H1 (cell line): ENCODE results near the gene ADH1C. TPM values are rescaled to one million over a fixed set of nuclear protein-coding genes. Genes with fewer than 3 reads are reported as not detected.

ENCODE experiments used
- CTCF ChIA-PET: fragments of 300-600 bp; sonication (Branson Sonifier 250); formaldehyde crosslinking; loops from one replicate; lab custom pipeline; 2021; ENCODE audit not compliant: partially characterized antibody; lab: Charles Lee
- POLR2A ChIA-PET: fragments of 300-600 bp; sonication (Branson Sonifier 250); formaldehyde crosslinking; loops from one replicate; lab custom pipeline; 2021; ENCODE audit warnings: inconsistent platforms; ENCODE audit not compliant: partially characterized antibody; lab: Charles Lee
- DNase-seq, 2 experiments: peaks; one replicate each; pipeline versions ENCODE4 v3.0.0 to v3.0.0-alpha.2; 2010 to 2022; ENCODE audit warnings: low spot score in 2 of 2, low read depth in 1 of 2, mixed read lengths in 1 of 2
- FAIRE-seq: peaks from 2 replicates; lab custom pipeline; 2011; peaks lifted over from hg19 to GRCh38; lab: Jason Lieb, UNC
- H2AFZ ChIP-seq: 2 replicates; pipeline ENCODE4 v1.8.1; 2012; ENCODE audit warnings: low read length, inconsistent platforms
- H2AK5ac ChIP-seq: 2 replicates; pipeline ENCODE4 v1.6.1; 2013; ENCODE audit warnings: low read depth, low read length
- H2BK120ac ChIP-seq: replicated peaks from 2 replicates; pipeline ENCODE3; 2013; ENCODE audit warnings: low read depth, low read length, inconsistent platforms
- H2BK12ac ChIP-seq: 2 replicates; pipeline ENCODE4 v1.6.1; 2013; ENCODE audit warnings: low read depth, low read length
- H2BK15ac ChIP-seq: 2 replicates; pipeline ENCODE4 v1.6.1; 2013; ENCODE audit warnings: low read length
- H2BK20ac ChIP-seq: 2 replicates; pipeline ENCODE4 v1.6.1; 2013; ENCODE audit warnings: low read length
- H2BK5ac ChIP-seq: 2 replicates; pipeline ENCODE4 v1.6.1; 2013; ENCODE audit warnings: low read depth, low read length
- H3K14ac ChIP-seq: 2 replicates; pipeline ENCODE4 v1.6.1; 2013; ENCODE audit warnings: inconsistent platforms; ENCODE audit not compliant: insufficient read length
- H3K18ac ChIP-seq: 2 replicates; pipeline ENCODE4 v1.6.1; 2013; ENCODE audit warnings: low read length; ENCODE audit errors: extremely low read depth
- H3K23ac ChIP-seq: 2 replicates; pipeline ENCODE4 v1.6.1; 2013; ENCODE audit warnings: inconsistent platforms; ENCODE audit not compliant: insufficient read length
- H3K23me2 ChIP-seq: 2 replicates; pipeline ENCODE4 v1.6.1; 2013; ENCODE audit warnings: low read depth, low read length
- H3K27ac ChIP-seq: 2 replicates; pipeline ENCODE4 v1.6.1; 2011; ENCODE audit warnings: low read depth, low read length, inconsistent platforms
- H3K27me3 ChIP-seq, 4 experiments: replicated peaks in 1 of 4; 1 replicate in 1 of 4; 2 replicates in 3 of 4; pipeline versions ENCODE4 v1.6.1 to v1.8.1; 2011 to 2013; ENCODE audit warnings: low read length in 3 of 4, mild to moderate bottlenecking in 3 of 4, inconsistent platforms in 2 of 4, mixed read lengths in 2 of 4, moderate library complexity in 1 of 4; ENCODE audit not compliant: control insufficient read depth in 3 of 4, insufficient read depth in 3 of 4; ENCODE audit errors: extremely low read depth in 1 of 4
- H3K36me3 ChIP-seq, 4 experiments: 2 replicates each; pipeline versions ENCODE4 v1.6.1 to v1.8.1; 2011 to 2013; ENCODE audit warnings: mild to moderate bottlenecking in 4 of 4, low read length in 3 of 4, moderate library complexity in 2 of 4, control low read depth in 1 of 4, inconsistent platforms in 1 of 4; ENCODE audit not compliant: insufficient read depth in 4 of 4, control insufficient read depth in 2 of 4
- H3K4ac ChIP-seq: replicated peaks from 2 replicates; pipeline ENCODE3; 2013; ENCODE audit warnings: low read length, low read depth, mixed read lengths, inconsistent platforms; ENCODE audit not compliant: insufficient read length
- H3K4me1 ChIP-seq, 4 experiments: replicated peaks in 1 of 4; 1 replicate in 1 of 4; 2 replicates in 3 of 4; pipeline versions ENCODE4 v1.6.1 to v1.8.1; 2011 to 2013; ENCODE audit warnings: low read length in 3 of 4, inconsistent platforms in 2 of 4, mixed read lengths in 1 of 4; ENCODE audit not compliant: insufficient read depth in 4 of 4, control insufficient read depth in 3 of 4
- H3K4me2 ChIP-seq, 2 experiments: 2 replicates each; pipeline versions ENCODE4 v1.6.1 to v1.8.1; 2011 to 2013; ENCODE audit warnings: low read depth in 2 of 2, low read length in 2 of 2, control low read depth in 1 of 2, inconsistent platforms in 1 of 2, mild to moderate bottlenecking in 1 of 2; ENCODE audit not compliant: insufficient read depth in 1 of 2
- H3K4me3 ChIP-seq, 4 experiments: fragments of 200-600, 300-600 bp in 1 of 4; sonication (generic), shearing (Covaris generic), sonication (Bioruptor Twin) in 1 of 4; 2 replicates each; pipeline versions ENCODE4 v1.5.1 to v1.8.1; 2011 to 2016; ENCODE audit warnings: low read length in 4 of 4, low read depth in 3 of 4, control low read depth in 2 of 4, inconsistent platforms in 2 of 4, mild to moderate bottlenecking in 2 of 4, mixed read lengths in 1 of 4, moderate library complexity in 1 of 4; ENCODE audit not compliant: insufficient read depth in 2 of 4; ENCODE audit errors: extremely low read depth in 1 of 4
- H3K56ac ChIP-seq: replicated peaks from 2 replicates; pipeline ENCODE3; 2013; ENCODE audit warnings: low read depth, mild to moderate bottlenecking, mixed read lengths, low read length, inconsistent platforms; ENCODE audit not compliant: insufficient read length
- H3K79me1 ChIP-seq: 2 replicates; pipeline ENCODE4 v1.6.1; 2013; ENCODE audit warnings: low read depth, low read length, control low read depth
- H3K79me2 ChIP-seq, 2 experiments: 2 replicates each; pipeline versions ENCODE4 v1.6.1 to v1.8.1; 2012 to 2013; ENCODE audit warnings: low read length in 2 of 2, mild to moderate bottlenecking in 2 of 2, inconsistent platforms in 1 of 2; ENCODE audit not compliant: insufficient read depth in 2 of 2, control insufficient read depth in 1 of 2
- H3K9ac ChIP-seq, 4 experiments: replicated peaks in 1 of 4; 1 replicate in 1 of 4; 2 replicates in 3 of 4; pipeline versions ENCODE4 v1.6.1 to v1.8.1; 2011 to 2013; ENCODE audit warnings: low read depth in 3 of 4, low read length in 3 of 4, control low read depth in 2 of 4, mild to moderate bottlenecking in 2 of 4, moderate library complexity in 2 of 4, inconsistent platforms in 1 of 4; ENCODE audit errors: extremely low read depth in 1 of 4
- H3K9me3 ChIP-seq, 2 experiments: 2 replicates each; pipeline versions ENCODE4 v1.6.1 to v1.8.1; 2012 to 2013; ENCODE audit warnings: mild to moderate bottlenecking in 2 of 2, moderate library complexity in 2 of 2, control low read depth in 1 of 2, inconsistent platforms in 1 of 2, low read depth in 1 of 2, low read length in 1 of 2, mixed read lengths in 1 of 2; ENCODE audit not compliant: insufficient read depth in 2 of 2
- H4K20me1 ChIP-seq, 2 experiments: replicated peaks in 1 of 2; 2 replicates each; pipeline versions ENCODE3 to v1.8.1; 2011 to 2013; ENCODE audit warnings: inconsistent platforms in 2 of 2, low read length in 2 of 2, mild to moderate bottlenecking in 1 of 2; ENCODE audit not compliant: insufficient read depth in 2 of 2, control insufficient read depth in 1 of 2
- H4K5ac ChIP-seq: 2 replicates; pipeline ENCODE4 v1.6.1; 2013; ENCODE audit warnings: low read length, low read depth, mixed read lengths, inconsistent platforms; ENCODE audit not compliant: insufficient read length
- H4K8ac ChIP-seq: 2 replicates; pipeline ENCODE4 v1.8.0; 2013; ENCODE audit warnings: mild to moderate bottlenecking, moderate library complexity, low read length, inconsistent platforms; ENCODE audit not compliant: insufficient read depth; ENCODE audit errors: extremely low read depth
- H4K91ac ChIP-seq: replicated peaks from 2 replicates; pipeline ENCODE3; 2013; ENCODE audit warnings: low read length, mixed read lengths, inconsistent platforms; ENCODE audit not compliant: insufficient read length
- CBX5 ChIP-seq: fragments of 300-800, 300-1000 bp; sonication (generic); IDR thresholded peaks from 2 replicates; pipeline ENCODE4 v1.7.1; 2016; ENCODE audit warnings: antibody characterized with exemption, low read length, low read depth
- CHD2 ChIP-seq: IDR thresholded peaks from 2 replicates; pipeline ENCODE4 v1.6.1; 2012; ENCODE audit warnings: low read length, improper control_type of control experiment
- CREB1 ChIP-seq: IDR thresholded peaks from 2 replicates; pipeline ENCODE4 v1.6.1; 2012; ENCODE audit warnings: inconsistent platforms
- FOSL1 ChIP-seq: IDR thresholded peaks from 2 replicates; pipeline ENCODE4 v1.6.1; 2011; ENCODE audit warnings: mild to moderate bottlenecking, low read depth, low read length, moderate library complexity; ENCODE audit not compliant: insufficient read depth
- GABPA ChIP-seq: IDR thresholded peaks from 2 replicates; pipeline ENCODE4 v1.6.1; 2011; ENCODE audit warnings: mild to moderate bottlenecking, low read length, moderate library complexity, borderline replicate concordance; ENCODE audit not compliant: insufficient read depth
- KDM4A ChIP-seq: IDR thresholded peaks from one replicate; pipeline ENCODE4 v1.7.1; 2012; ENCODE audit warnings: low read depth, mild to moderate bottlenecking, moderate library complexity, low read length, inconsistent platforms; ENCODE audit not compliant: severe bottlenecking
- NRF1 ChIP-seq: IDR thresholded peaks from 2 replicates; pipeline ENCODE4 v1.6.1; 2011; ENCODE audit warnings: mild to moderate bottlenecking, low read depth, low read length, improper control_type of control experiment
- PHF8 ChIP-seq: fragments of 200-600 bp; sonication (generic); conservative IDR thresholded peaks from 2 replicates; pipeline ENCODE4 v1.7.1; 2012; ENCODE audit warnings: low read depth, mild to moderate bottlenecking, inconsistent platforms, low read length, moderate library complexity
- POLR2A ChIP-seq, 2 experiments: IDR thresholded peaks; 1 replicate in 1 of 2; 2 replicates in 1 of 2; pipeline ENCODE4 v1.6.1; 2011; ENCODE audit warnings: low read depth in 2 of 2, low read length in 2 of 2, mild to moderate bottlenecking in 2 of 2; ENCODE audit errors: control extremely low read depth in 1 of 2
- POLR2AphosphoS5 ChIP-seq: IDR thresholded peaks from 2 replicates; pipeline ENCODE4 v1.6.1; 2011; ENCODE audit warnings: low read depth, low read length
- POU5F1 ChIP-seq: IDR thresholded peaks from 2 replicates; pipeline ENCODE4 v1.6.1; 2011; ENCODE audit warnings: low read depth, mild to moderate bottlenecking, low read length, moderate library complexity
- RBBP5 ChIP-seq: IDR thresholded peaks from 2 replicates; pipeline ENCODE4 v1.7.1; 2012; ENCODE audit warnings: low read depth, mild to moderate bottlenecking, inconsistent platforms, low read length, moderate library complexity, borderline replicate concordance
- TAF7 ChIP-seq: optimal IDR thresholded peaks from 2 replicates; pipeline ENCODE3; 2011; ENCODE audit warnings: low read depth, mild to moderate bottlenecking, inconsistent platforms, low read length, moderate library complexity, borderline replicate concordance
- TEAD4 ChIP-seq: IDR thresholded peaks from 2 replicates; pipeline ENCODE4 v1.6.1; 2012; ENCODE audit warnings: low read depth, low read length, inconsistent platforms, mixed read lengths
- USF2 ChIP-seq: IDR thresholded peaks from 2 replicates; pipeline ENCODE4 v1.6.1; 2011; ENCODE audit warnings: low read length, improper control_type of control experiment
- WGBS, 2 experiments: shearing (Covaris generic) in 1 of 2; methylation state at CpG; one replicate each; pipeline versions ENCODE4 v1.1.6 to v1.1.7; 2013 to 2015; ENCODE audit warnings: low lambda C conversion rate in 2 of 2, mixed read lengths in 2 of 2, inconsistent platforms in 1 of 2, low coverage in 1 of 2, missing lambda C conversion rate in 1 of 2; ENCODE audit not compliant: insufficient replicate concordance in 2 of 2, insufficient coverage in 1 of 2, insufficient read length in 1 of 2; ENCODE audit errors: extremely low coverage in 1 of 2, missing lambda C conversion rate in 1 of 2; 5-methylcytosine and 5-hydroxymethylcytosine counted together
- polyA plus RNA-seq, 7 experiments: library from polyadenylated mRNA; depleted of rRNA in 3 of 7; stranded (reverse) in 5 of 7; unstranded in 2 of 7; fragments of >200 nt in 5 of 7; fragments of 200-250 nt in 2 of 7; gene quantifications; 1 replicate in 5 of 7; 2 replicates in 1 of 7; 4 replicates in 1 of 7; pipeline versions ENCODE4 v1.2.1 to v1.2.3, GENCODE V29; 2011 to 2013; ENCODE audit warnings: missing spikeins in 2 of 7, mixed read lengths in 2 of 7
- total RNA-seq: library from RNA; stranded (reverse); fragmentation: NEBNext Ultra II Directional; extraction: Animal tissue kit (Norgen Biotek cat#: 25700); gene quantifications from 2 replicates; pipeline ENCODE4 v1.2.1, GENCODE V29; 2021

ADH1C gene
- total and polyA plus RNA-seq, 2 of the 8 experiments (the other 6 are each of a cell fraction or from before 2014, with no cell fraction given) = not detected

- Histone ChIP-seq H3K27ac (no peak overlapping the region), H4K20me1 (no peaks in the 10 kb centered on the region), H3K4ac (no peak overlapping the region), H2BK15ac (no peak overlapping the region), H3K4me3 (no peak overlapping the region), H3K23ac (no peak overlapping the region), H3K4me1 (no peaks in the 10 kb centered on the region), H2BK5ac (no peak overlapping the region), H3K9ac (no peak overlapping the region), H2BK120ac (no peak overlapping the region), H2BK12ac (no peak overlapping the region), H2AK5ac (no peak overlapping the region), H4K5ac (no peak overlapping the region), H3K56ac (no peak overlapping the region), H3K27me3 (no peaks in the 10 kb centered on the region), H3K14ac (no peak overlapping the region), H3K23me2 (no peaks in the 10 kb centered on the region), H2AFZ (no peak overlapping the region), H3K79me1 (no peaks in the 10 kb centered on the region), H3K4me2 (no peak overlapping the region), H3K9me3 (no peaks in the 10 kb centered on the region), H2BK20ac (no peak overlapping the region), H3K18ac (no peak overlapping the region), H3K79me2 (no peaks in the 10 kb centered on the region), H4K8ac (no peak overlapping the region), H4K91ac (no peak overlapping the region), H3K36me3 (no peaks in the 10 kb centered on the region)
- 85% methylated on average over 2 of the region's 3 CpGs; no CpG with 5 or more reads in 1 of the 2 experiments for WGBS, 2 experiments
- DNase-seq (no peak), FAIRE-seq (no peak)
- ChIA-PET POLR2A (no interaction called here), CTCF (no interaction called here)
- no peak for TF ChIP-seq PHF8
- TF ChIP-seq GABPA = no peak
- no peak for TF ChIP-seq KDM4A
- TF ChIP-seq USF2 = no peak
- TF ChIP-seq POLR2AphosphoS5 = no peak
- TF ChIP-seq CHD2 = no peak
- TF ChIP-seq POU5F1 = no peak
- no peak for TF ChIP-seq NRF1
- TF ChIP-seq CREB1 = no peak
- TF ChIP-seq RBBP5 = no peak
- no peak for TF ChIP-seq TAF7
- no peak for TF ChIP-seq TEAD4
- no peak for TF ChIP-seq CBX5
- no peak for TF ChIP-seq POLR2A (IDR thresholded peaks at IDR 0.05; ENCODE audit: control extremely low read depth in 1 of 2, low read depth in 2 of 2, low read length in 2 of 2)
- TF ChIP-seq FOSL1 = no peak
Measured at GRCh38 chr4:99339172-99339571, 13.4 kb downstream of the ADH1C start.
